HG03575 (cell line): ENCODE measurements around the gene TRIM17.

Experiments used
- ATAC-seq: cut with Tn5 transposase; IDR thresholded peaks from one replicate; pipeline ENCODE4 v1.9.1; 2021; ENCODE audit not compliant: unreplicated experiment, insufficient number of reproducible peaks, low FRiP score; ENCODE audit errors: extremely low read depth

Gene TRIM17

GRCh38 chr1:228424685-228425660, 8.3 kb upstream of the TRIM17 start:
- no peak for ATAC-seq

DNA sequence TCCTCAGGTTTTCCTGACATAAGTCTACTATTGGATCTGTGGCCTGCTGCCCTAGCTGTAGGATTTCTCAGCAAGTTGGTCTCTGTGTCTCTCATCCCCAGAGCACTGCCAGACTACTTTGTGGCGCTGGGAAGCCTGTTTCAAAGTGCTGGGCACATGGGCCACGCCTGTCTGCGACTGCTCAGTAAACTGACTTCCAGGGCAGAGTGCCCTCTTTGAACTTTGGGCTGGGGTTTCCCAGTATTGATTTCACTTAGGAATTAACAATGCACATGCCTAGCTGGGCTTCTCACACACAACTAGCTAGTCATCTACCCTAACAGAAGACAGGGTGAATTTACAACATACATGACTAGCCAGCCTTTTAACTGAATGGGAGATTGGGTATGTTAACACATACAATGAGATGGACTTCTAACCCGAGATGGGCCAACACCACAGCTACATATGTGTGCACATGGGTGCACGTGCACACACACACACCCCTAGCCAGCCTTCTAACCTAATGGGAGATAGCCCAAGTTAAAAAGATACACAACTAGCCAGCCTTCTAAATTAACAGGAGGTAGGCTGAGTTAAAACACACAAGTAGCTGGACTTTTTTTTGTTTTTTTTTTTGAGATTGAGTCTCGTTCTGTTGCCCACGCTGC, 6.9 kb upstream of the TRIM17 start:
- ATAC-seq = no peak

- no peak for ATAC-seq
Measured at GRCh38 chr1:228420968-228421826, 4.5 kb upstream of the TRIM17 start.

DNA sequence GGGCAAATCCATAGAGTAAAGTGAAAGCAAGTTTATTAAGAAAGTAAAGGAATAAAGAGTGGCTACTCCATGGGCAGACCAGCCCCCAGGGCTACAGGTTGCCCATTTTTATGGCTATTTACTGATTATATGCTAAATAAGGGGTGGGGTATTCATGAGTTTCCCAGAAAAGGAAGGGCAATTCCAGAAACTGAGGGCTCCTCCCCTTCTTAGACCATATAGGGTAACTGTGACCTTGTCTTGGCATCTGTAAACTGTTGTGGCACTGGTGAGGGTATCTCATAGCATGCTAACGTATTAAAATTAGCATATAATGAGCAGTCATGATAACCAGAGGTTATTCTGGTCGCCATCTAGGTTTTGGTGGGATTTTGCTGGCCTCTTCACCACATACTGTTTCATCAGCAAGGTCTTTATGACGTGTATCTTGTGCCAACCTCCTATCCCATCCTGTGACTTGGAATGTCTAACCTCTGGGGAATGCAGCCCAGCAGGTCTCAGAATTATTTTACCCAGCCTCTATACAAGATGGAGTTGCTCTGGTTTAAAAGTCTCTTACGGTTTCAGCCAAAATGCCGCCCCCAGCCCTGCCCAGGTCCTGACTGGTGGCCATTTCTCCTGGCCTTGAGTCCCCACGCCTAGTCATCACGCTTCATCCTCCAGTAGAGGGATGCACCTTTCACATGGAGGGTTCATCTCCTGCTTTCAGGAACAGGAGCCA, 982 bp upstream of the TRIM17 start:
- no peak for ATAC-seq

- ATAC-seq = no peak
Measured at GRCh38 chr1:228417061-228417460, 400 bp upstream of the TRIM17 start.

- no peak for ATAC-seq
Measured at GRCh38 chr1:228415853-228416216, 826 bp downstream of the TRIM17 start.

GRCh38 chr1:228415221-228415620, 1.4 kb downstream of the TRIM17 start:
- no peak for ATAC-seq

DNA sequence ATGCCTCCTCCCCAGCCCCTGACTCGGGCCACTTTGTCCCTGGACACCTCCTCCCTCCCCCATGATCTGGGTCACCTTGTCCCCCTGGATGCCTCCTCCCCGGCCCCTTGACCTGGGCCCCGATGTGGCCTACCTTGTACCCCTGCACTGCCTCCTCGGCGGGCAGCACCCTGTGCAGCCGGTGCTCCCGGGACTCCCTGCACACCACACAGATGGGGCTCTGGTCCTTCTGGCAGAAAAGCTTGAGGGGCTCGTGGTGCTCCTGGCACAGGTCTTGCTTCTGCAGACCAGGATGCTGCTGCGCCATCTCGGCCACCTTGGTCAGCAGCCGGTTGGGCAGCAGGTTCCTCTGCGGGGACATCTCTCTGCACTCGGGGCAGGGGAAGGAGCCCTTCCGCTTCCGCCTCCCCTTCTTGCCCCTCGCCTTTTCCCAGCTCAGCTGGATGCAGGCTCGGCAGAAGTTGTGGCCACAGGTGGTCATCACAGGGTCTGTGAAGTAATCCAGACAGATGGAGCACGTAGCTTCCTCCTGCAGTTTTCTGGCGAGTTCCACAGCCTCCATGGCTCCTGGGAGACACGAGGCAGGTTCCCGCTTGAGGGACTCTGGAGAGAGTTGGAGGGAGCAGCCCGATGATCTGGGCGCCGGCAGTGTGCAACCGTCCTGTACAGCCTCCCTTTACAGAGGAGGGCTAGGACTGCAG, 2.0 kb downstream of the TRIM17 start:
- ATAC-seq = no peak

DNA sequence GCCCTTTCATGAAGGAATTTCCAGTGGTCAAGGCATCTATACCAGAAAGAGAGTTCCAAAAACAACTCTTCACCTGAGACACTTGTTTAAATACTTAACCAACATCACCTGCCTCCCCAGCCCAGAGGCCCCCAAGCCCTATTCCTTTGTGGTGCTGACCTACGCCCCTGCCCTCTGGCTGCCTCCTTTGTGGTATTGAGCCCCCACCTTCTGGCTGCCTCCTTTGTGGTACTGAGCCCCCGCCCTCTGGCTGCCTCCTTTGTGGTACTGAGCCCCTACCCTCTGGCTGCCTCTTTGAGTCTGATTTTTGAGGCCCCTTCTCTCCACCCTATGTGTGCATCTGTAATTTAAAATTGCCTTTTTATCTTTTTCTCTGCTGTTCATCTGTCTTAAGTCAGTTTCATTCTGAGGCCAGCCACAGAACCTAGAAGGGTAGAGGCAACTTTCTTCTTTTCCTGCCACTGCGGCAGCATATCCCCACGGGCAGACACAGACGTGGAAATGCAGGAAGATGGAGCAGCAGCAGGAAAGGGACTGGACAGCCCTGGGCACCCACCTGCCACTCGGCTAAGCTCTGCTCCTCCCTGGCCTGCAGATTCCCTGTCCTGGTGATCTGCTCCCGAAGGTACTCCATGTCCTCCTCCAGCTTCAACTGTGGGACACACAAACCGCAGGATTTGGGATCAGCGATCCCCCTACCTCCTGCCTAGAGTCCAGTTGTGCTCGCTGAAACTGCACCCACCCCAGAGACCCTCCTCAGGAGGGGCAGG, 3.2 kb downstream of the TRIM17 start:
- ATAC-seq = no peak

GRCh38 chr1:228411548-228412430, 4.9 kb downstream of the TRIM17 start:
- ATAC-seq = no peak

GRCh38 chr1:228411121-228411520, 5.5 kb downstream of the TRIM17 start:
- ATAC-seq = no peak

DNA sequence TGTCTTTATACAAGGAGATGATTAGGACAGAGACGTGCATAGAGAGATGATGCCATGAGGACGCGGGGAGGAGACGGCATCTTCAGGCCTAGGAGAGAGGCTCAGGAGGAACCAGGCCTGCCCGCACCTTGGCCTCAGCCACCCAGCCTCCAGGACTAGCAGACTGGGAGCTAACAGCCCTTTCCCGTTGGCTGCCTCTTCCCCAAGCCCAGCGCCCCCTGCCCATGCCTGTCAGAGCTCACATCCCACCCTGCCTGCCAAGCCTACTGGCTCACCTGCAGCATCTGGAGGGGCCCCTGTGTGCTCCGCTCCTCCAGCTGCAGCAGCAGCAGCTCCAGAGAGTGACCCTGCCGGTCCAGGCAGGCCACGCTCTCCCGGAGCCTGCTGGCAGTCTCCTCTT, 6.0 kb downstream of the TRIM17 start:
- ATAC-seq = no peak

DNA sequence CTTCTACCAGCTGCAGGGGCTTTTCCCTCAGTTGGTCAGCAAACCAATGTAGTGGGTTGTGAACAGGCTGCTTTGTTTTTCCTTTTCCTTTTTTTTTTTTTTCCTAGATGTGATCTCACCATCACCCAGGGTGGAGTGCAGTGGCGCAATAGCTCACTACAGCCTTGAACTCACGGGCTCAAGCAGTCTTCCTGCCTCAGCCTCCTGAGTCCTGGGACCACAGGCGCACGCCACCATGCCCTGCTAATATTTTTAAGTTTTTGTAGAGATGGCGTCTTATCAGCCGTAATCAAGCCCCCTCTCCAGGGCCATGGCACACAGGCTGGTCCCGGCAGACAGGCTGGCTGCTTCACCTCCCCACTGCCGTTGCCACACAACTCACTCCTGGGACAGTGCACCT, 6.6 kb downstream of the TRIM17 start:
- no peak for ATAC-seq

DNA sequence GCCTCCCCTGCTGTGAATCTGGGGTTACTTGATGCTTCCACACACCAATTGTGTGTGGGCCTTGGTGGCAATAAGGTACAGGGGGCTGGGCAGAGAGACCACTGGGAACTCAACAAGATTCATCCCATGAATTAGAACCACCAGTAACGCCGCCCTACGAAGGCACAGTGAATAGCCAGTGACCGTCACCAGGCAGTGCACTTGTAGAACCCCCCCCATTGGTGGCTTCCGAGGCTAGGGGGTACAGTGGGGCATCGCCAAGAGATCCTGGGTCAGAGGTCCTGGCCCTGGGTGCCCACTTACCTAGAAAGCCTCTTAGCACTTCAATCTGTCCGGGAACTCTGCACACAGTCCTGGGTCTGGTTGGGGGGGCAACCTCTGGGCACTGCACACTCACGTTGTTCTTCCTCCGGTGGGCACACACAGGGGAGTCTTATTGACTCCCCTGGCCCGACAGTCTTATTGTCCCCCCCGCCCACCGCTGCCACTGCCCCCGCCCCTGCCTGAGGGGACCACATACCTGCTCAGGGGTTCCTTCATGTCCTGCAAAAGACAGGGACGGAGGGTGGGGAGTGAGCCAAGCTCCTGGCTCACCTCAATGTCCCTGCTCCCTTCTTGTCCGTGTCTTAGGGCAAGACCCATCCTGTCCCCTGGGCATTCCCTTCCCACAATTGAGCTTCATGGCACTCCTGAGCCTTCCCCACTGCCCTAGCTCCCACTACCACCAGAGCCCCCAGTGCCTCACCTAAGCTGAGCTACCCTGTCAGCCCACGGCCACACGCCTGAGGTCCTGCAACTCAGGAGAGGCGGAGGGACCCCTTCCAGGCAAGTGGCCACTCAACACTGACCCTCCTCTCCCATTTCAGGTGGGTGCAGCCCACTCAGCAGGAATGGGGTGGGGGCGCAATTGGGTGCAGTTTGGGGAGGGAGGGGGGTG, 7.5 kb downstream of the TRIM17 start:
- ATAC-seq = no peak

DNA sequence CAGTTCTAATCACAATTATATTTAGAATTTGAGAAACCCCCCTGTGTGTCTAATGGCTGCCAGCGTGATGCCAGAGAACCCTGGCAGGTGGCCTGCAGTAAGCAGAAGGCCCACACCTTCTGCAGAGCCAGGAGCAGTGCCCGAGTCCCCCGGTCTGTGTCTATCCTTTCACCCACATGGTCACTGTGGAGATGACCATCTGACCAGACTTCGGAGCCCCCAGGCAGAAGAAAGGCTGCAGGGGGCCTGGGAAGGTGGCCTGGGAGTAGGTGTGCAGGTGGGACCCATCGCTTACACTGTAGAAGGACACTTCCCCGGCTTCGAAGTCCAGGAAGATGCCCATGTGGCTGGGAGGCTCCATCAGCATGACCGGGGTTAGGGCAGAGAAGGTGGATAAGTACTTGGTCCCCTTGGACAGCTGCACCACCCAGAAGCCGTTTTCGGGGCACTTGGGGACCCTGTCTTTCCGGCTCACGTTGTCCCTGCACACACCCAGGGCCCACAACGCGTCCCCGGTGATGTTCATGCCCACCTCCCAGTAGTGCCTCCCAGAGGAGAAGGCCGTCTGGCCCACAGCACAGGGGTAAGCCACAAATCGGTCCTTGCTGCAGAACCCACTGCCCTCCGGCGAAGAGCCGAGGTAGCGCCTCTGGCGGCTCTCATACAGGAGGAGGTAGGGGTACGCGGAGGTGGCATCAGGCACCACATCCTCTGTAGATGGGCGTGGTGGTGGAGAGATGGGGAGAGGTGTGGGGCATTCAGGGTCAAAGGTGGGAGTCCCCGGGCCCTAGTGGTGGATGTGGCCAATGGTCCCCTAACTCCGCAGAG, 8.4 kb downstream of the TRIM17 start:
- ATAC-seq = no peak
